Measurements from ENCODE around the gene SYP. TPM values are rescaled to one million over a fixed set of nuclear protein-coding genes. Genes with fewer than 3 reads are reported as not detected.

SYP gene
- total and polyA plus RNA-seq, 3 donors from 2014 or later, result 1.7 to 3.4 (median 2.5) TPM

GRCh38 chrX:49214416-49214815, 14.4 kb upstream of the SYP start:
- Histone ChIP-seq H3K27ac (no peak overlapping the region), H3K27me3 (no peaks in the 10 kb centered on the region), H3K36me3 (ENCODE audit: low read depth, missing control alignments) (no peaks in the 10 kb centered on the region), H3K4me3 (no peak overlapping the region), H3K9me3 (no peaks in the 10 kb centered on the region), H3K4me1 (no peaks in the 10 kb centered on the region)
- TF ChIP-seq, protein P1, sequence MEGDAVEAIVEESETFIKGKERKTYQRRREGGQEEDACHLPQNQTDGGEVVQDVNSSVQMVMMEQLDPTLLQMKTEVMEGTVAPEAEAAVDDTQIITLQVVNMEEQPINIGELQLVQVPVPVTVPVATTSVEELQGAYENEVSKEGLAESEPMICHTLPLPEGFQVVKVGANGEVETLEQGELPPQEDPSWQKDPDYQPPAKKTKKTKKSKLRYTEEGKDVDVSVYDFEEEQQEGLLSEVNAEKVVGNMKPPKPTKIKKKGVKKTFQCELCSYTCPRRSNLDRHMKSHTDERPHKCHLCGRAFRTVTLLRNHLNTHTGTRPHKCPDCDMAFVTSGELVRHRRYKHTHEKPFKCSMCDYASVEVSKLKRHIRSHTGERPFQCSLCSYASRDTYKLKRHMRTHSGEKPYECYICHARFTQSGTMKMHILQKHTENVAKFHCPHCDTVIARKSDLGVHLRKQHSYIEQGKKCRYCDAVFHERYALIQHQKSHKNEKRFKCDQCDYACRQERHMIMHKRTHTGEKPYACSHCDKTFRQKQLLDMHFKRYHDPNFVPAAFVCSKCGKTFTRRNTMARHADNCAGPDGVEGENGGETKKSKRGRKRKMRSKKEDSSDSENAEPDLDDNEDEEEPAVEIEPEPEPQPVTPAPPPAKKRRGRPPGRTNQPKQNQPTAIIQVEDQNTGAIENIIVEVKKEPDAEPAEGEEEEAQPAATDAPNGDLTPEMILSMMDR (IDR thresholded peaks at IDR 0.05), result no peak
- no peak for TF ChIP-seq POLR2A (IDR thresholded peaks at IDR 0.05)
- WGBS, 2 donors, result 67 to 88% methylated on average over 2 of the region's 2 CpGs
- no peak for DNase-seq
- intact Hi-C loops (cut with DNase I; ENCODE audit: low total_unique reads), result no loop called here

DNA sequence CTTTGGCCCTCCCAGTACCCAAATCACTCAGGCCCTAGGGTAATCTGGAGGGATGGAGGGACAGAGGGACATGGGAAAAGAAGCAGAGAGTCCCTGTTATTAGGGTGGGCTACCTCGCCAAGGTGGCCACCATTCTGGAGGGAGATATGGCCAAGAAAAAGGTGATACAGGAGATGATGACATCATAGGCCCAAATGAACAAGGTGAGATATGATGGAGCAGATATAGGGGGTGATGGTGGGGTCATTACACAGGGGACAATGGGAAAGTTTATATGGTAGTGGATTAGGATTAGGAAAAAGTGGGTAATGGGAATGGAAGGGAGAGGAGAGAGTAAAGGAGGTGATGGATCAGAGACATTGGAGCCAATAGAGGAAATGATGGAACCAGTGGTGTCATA, 12.9 kb upstream of the SYP start:
- TF ChIP-seq POLR2A (IDR thresholded peaks at IDR 0.05), result no peak
- TF ChIP-seq, protein P1 (IDR thresholded peaks at IDR 0.05), result no peak
- H3K9me3 ChIP-seq, result no peaks in the 10 kb centered on the region
- no peak for DNase-seq
- H3K4me1 ChIP-seq, result no peaks in the 10 kb centered on the region
- no peaks in the 10 kb centered on the region for H3K27me3 ChIP-seq
- H3K36me3 ChIP-seq (ENCODE audit: low read depth, missing control alignments), result no peaks in the 10 kb centered on the region
- 80 to 83% methylated on average over 1 of the region's 1 CpG for WGBS, 2 donors
- no peak overlapping the region for H3K4me3 ChIP-seq
- no peak overlapping the region for H3K27ac ChIP-seq
- intact Hi-C loops (cut with DNase I; ENCODE audit: low total_unique reads), result no loop called here

DNA sequence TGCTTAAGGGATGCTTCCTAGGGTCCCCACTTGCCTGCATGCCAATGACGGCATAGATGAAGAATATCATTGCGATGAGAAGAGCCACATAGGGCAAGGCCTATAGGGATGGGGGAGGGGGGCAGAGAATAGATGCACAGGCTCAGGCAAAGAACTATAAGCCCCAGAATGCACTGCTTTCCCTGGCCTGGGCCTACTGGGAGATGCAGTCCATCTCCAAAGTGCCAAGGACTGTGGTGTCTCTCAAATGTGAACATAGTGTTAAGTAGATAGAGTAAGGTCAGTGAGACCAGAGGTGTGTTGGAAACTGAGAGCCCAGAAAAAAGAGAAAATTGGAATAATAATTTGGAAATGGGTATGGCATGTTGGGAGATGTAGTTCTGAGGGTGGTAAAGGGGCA, 12.2 kb upstream of the SYP start:
- no peaks in the 10 kb centered on the region for H3K9me3 ChIP-seq
- no peak overlapping the region for H3K27ac ChIP-seq
- no peak for TF ChIP-seq POLR2A (IDR thresholded peaks at IDR 0.05)
- TF ChIP-seq, protein P1 (IDR thresholded peaks at IDR 0.05), result no peak
- H3K4me3 ChIP-seq, result no peak overlapping the region
- intact Hi-C loops (cut with DNase I; ENCODE audit: low total_unique reads), result no loop called here
- WGBS, 2 donors, result 86 to 100% methylated on average over 2 of the region's 2 CpGs
- no peaks in the 10 kb centered on the region for H3K4me1 ChIP-seq
- H3K27me3 ChIP-seq, result no peaks in the 10 kb centered on the region
- no peak for DNase-seq
- no peaks in the 10 kb centered on the region for H3K36me3 ChIP-seq (ENCODE audit: low read depth, missing control alignments)

GRCh38 chrX:49211074-49211473, 11.1 kb upstream of the SYP start:
- TF ChIP-seq, protein P1 (IDR thresholded peaks at IDR 0.05), result no peak
- TF ChIP-seq POLR2A (IDR thresholded peaks at IDR 0.05), result no peak
- WGBS, 2 donors, result 81 to 93% methylated on average over 8 to 9 of the region's 9 CpGs

GRCh38 chrX:49210406-49210805, 10.4 kb upstream of the SYP start:
- Histone ChIP-seq H3K36me3 (ENCODE audit: low read depth, missing control alignments) (no peaks in the 10 kb centered on the region), H3K27me3 (no peaks in the 10 kb centered on the region), H3K9me3 (no peaks in the 10 kb centered on the region), H3K4me3 (no peak overlapping the region), H3K27ac (no peak overlapping the region), H3K4me1 (no peaks in the 10 kb centered on the region)
- no peak for DNase-seq
- intact Hi-C loops (cut with DNase I; ENCODE audit: low total_unique reads), result no loop called here
- TF ChIP-seq POLR2A (IDR thresholded peaks at IDR 0.05), result no peak
- TF ChIP-seq, protein P1 (IDR thresholded peaks at IDR 0.05), result no peak
- WGBS, 2 donors, result 81% methylated on average over 4 of the region's 8 CpGs; no CpG with 5 or more reads in 1 of the 2 donors

More at GRCh38 chrX:49211074-49211473, 11.1 kb upstream of the SYP start:
- H3K27ac ChIP-seq, result no peak overlapping the region
- H3K36me3 ChIP-seq (ENCODE audit: low read depth, missing control alignments), result no peaks in the 10 kb centered on the region
- no peaks in the 10 kb centered on the region for H3K9me3 ChIP-seq
- intact Hi-C loops (cut with DNase I; ENCODE audit: low total_unique reads), result no loop called here
- no peaks in the 10 kb centered on the region for H3K4me1 ChIP-seq
- H3K4me3 ChIP-seq, result no peak overlapping the region
- no peaks in the 10 kb centered on the region for H3K27me3 ChIP-seq
- DNase-seq, result no peak

Data from testis (tissue), 3 donors.